PC-3 (cell line): ENCODE measurements around the gene FAM124A.

Experiments used
- EZH2 ChIP-seq: fragments of 300-600 bp; sonication (generic); IDR thresholded peaks from one replicate; pipeline ENCODE4 v1.6.1; 2017; ENCODE audit warnings: antibody characterized with exemption, mild to moderate bottlenecking, low read length; ENCODE audit not compliant: unreplicated experiment
- TF ChIP-seq, protein P1 (sequence below): fragments of 300-600 bp; sonication (generic); conservative IDR thresholded peaks from 2 replicates; pipeline ENCODE4 v1.5.1; 2017; ENCODE audit warnings: antibody characterized with exemption, low read depth, mild to moderate bottlenecking, low read length

DNA sequence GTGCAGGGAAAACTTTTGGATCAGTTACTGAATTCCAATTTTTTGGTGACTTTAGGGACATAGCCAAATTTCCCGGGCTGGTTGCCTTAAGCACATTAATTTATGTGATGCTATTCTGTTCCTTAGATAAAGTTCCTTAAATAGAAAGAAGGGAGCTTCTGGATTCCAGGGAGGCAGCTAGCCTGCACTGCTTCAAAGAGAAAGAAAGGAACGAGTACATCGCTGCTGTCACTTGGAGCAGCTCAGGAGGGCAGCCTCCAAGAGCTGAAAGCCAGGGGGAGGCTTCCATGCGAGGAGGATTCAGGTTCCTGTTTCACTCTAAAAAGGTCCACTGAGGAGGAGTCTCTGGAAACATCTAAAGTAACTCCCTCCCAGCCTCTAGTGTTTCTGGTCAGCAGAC lies 55.7 kb downstream of the FAM124A start:
- TF ChIP-seq, protein P1, sequence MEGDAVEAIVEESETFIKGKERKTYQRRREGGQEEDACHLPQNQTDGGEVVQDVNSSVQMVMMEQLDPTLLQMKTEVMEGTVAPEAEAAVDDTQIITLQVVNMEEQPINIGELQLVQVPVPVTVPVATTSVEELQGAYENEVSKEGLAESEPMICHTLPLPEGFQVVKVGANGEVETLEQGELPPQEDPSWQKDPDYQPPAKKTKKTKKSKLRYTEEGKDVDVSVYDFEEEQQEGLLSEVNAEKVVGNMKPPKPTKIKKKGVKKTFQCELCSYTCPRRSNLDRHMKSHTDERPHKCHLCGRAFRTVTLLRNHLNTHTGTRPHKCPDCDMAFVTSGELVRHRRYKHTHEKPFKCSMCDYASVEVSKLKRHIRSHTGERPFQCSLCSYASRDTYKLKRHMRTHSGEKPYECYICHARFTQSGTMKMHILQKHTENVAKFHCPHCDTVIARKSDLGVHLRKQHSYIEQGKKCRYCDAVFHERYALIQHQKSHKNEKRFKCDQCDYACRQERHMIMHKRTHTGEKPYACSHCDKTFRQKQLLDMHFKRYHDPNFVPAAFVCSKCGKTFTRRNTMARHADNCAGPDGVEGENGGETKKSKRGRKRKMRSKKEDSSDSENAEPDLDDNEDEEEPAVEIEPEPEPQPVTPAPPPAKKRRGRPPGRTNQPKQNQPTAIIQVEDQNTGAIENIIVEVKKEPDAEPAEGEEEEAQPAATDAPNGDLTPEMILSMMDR, result no peak
- TF ChIP-seq EZH2, result no peak
